Thyroid gland (tissue), 4 donors: Measurements from ENCODE around the gene ST6GALNAC4. TPM values are rescaled to one million over a fixed set of nuclear protein-coding genes. Genes with fewer than 3 reads are reported as not detected.
"Not testable (repeated sequence)": the region's sequence is repeated elsewhere in the genome, so short reads cannot be mapped to it uniquely, and the experiment has no call there.

Experiments
- DNase-seq, 2 donors: peaks; one replicate each; pipeline ENCODE4 v3.0.0-alpha.2; 2019
- H3K27ac ChIP-seq, 3 donors: fragments of 200-600 bp; sonication (generic); 1 replicate in 2 of 3; 2 replicates in 1 of 3; pipeline ENCODE4 v1.5.1; 2016 to 2019; ENCODE audit warnings: mild to moderate bottlenecking in 1 of 3, moderate library complexity in 1 of 3
- H3K27me3 ChIP-seq: fragments of 200-600 bp; sonication (generic); one replicate; pipeline ENCODE4 v1.5.1; 2019
- H3K36me3 ChIP-seq, 2 donors: fragments of 200-600 bp; sonication (generic); one replicate each; pipeline ENCODE4 v1.5.1; 2016 to 2019
- H3K4me1 ChIP-seq, 2 donors: fragments of 200-600 bp; sonication (generic); one replicate each; pipeline ENCODE4 v1.5.1; 2017 to 2019
- H3K4me3 ChIP-seq, 3 donors: fragments of 200-600 bp; sonication (generic); replicated peaks in 1 of 3; 1 replicate in 2 of 3; 2 replicates in 1 of 3; pipeline ENCODE4 v1.5.1; 2016; ENCODE audit warnings: mild to moderate bottlenecking in 1 of 3
- H3K9me3 ChIP-seq: fragments of 200-600 bp; sonication (generic); one replicate; pipeline ENCODE4 v1.5.1; 2017
- POLR2A ChIP-seq, 2 donors: fragments of 450-650 bp; IDR thresholded peaks; one replicate each; pipeline ENCODE4 v1.6.1; 2017; ENCODE audit warnings: antibody characterized with exemption in 2 of 2, mild to moderate bottlenecking in 2 of 2, moderate library complexity in 1 of 2
- WGBS, 2 donors: methylation state at CpG; one replicate each; pipeline ENCODE4 v1.1.5; 2017; 5-methylcytosine and 5-hydroxymethylcytosine counted together
- intact Hi-C: fragments of 100-400 bp; cut with DNase I; formaldehyde crosslinking; loops from one replicate; pipeline ENCODE4 v1.15.1; 2023
- total RNA-seq, 4 donors: library from RNA; depleted of rRNA; stranded (reverse); fragments of >200 nt; gene quantifications; one replicate each; pipeline ENCODE4 v1.2.3, GENCODE V29; 2016
- TF ChIP-seq, protein P1 (sequence below), 6 experiments: fragments of 200-600 bp in 3 of 6; fragments of 450-650 bp in 3 of 6; sonication (generic) in 3 of 6; IDR thresholded peaks; one replicate each; pipeline ENCODE4 v1.5.1; 2016 to 2019; ENCODE audit warnings: antibody characterized with exemption in 6 of 6, mild to moderate bottlenecking in 2 of 6, inconsistent platforms in 1 of 6, moderate library complexity in 1 of 6

ST6GALNAC4 gene
- total RNA-seq, 4 donors from 2014 or later: 8.9 to 27.4 (median 19.1) TPM

DNA sequence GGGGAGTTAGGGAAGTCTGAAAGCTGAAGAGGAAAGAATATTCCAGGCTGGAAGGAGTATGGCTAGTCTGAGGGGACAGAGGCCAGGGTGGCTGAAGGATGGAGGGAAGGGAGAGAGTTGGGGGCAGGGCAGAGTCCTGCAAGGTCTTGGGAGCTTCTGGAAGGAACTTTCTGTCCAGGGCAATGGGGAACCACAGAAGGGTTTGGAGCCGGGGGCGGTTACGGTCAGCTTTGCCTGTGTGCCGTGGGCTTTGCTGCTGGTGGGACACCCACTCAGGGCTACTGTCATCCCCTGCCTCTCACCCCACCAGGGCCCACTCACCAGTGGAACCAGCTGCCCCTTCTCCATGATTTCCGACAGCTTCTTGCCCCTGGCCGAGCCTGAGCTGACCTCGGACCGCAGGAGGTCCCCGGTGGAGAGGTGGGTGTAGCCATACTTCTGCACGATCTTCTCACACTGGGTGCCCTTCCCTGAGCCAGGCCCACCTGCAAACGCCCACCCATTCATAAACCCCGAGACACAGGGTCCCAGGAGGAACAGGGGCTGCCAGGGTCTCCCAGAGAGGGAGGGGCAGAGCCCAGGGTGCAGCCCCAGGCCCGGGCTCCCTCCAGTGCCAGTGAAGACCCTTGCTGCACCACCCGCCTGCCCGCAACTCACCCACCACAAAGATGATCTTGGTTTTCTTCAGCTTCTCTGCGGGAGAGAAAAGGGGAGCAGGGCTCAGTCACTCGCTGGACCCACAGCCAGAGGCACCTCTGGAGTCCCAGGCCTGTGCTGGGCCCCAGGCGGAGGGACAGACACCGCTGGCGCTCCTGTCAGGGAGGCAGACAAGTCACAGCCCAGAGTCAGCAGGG, 44.2 kb downstream of the ST6GALNAC4 start:
- intact Hi-C loops: loop anchor here (5.0 kb wide), 1 partner anchor 135 kb away; the partner anchor contains the start of gene TOR2A
- no peaks in the 10 kb centered on the region for H3K9me3 ChIP-seq
- no peaks in the 10 kb centered on the region for H3K27me3 ChIP-seq
- TF ChIP-seq POLR2A (IDR thresholded peaks at IDR 0.05): no peak
- TF ChIP-seq, protein P1, sequence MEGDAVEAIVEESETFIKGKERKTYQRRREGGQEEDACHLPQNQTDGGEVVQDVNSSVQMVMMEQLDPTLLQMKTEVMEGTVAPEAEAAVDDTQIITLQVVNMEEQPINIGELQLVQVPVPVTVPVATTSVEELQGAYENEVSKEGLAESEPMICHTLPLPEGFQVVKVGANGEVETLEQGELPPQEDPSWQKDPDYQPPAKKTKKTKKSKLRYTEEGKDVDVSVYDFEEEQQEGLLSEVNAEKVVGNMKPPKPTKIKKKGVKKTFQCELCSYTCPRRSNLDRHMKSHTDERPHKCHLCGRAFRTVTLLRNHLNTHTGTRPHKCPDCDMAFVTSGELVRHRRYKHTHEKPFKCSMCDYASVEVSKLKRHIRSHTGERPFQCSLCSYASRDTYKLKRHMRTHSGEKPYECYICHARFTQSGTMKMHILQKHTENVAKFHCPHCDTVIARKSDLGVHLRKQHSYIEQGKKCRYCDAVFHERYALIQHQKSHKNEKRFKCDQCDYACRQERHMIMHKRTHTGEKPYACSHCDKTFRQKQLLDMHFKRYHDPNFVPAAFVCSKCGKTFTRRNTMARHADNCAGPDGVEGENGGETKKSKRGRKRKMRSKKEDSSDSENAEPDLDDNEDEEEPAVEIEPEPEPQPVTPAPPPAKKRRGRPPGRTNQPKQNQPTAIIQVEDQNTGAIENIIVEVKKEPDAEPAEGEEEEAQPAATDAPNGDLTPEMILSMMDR (IDR thresholded peaks at IDR 0.05): no peak
- H3K4me3 ChIP-seq: no peak overlapping the region
- peaks cover 0 to 17% of the 10 kb centered on the region in 2 donors for H3K36me3 ChIP-seq
- peaks cover 36 to 39% of the 10 kb centered on the region in 2 donors for H3K4me1 ChIP-seq
- 93% methylated on average over 17 of the region's 20 CpGs for WGBS, 2 donors
- no peak for DNase-seq
- no peak overlapping the region for H3K27ac ChIP-seq

DNA sequence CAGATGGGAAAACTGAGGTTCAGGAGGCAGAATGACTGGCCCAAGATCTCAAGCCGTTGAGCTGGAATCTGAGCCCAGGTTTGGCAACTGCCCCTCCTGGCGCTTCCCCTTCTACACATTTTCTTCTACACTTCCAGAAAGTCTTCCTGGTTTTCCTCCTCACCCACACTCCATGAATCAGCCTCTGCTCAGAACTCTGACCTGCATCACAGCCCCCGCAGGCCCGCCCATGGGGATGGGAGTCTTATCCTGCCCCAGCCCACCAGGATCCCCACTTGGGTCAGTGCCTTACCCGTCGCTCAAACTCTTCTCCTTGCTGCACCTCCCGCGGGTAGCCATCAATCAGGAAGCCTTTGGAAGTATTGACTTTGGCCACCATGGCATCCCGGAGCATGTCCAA, 45.3 kb downstream of the ST6GALNAC4 start:
- intact Hi-C loops: loop anchor here (5.0 kb wide), 1 partner anchor 134 kb away; the partner anchor contains the start of gene TOR2A
- H3K27me3 ChIP-seq: no peaks in the 10 kb centered on the region
- no peak for TF ChIP-seq POLR2A (IDR thresholded peaks at IDR 0.05)
- TF ChIP-seq, protein P1 (IDR thresholded peaks at IDR 0.05): no peak
- H3K27ac ChIP-seq: no peak overlapping the region
- H3K9me3 ChIP-seq: no peaks in the 10 kb centered on the region
- 86 to 89% methylated on average over 9 of the region's 9 CpGs for WGBS, 2 donors
- no peak for DNase-seq
- H3K4me3 ChIP-seq: no peak overlapping the region
- H3K36me3 ChIP-seq: peaks cover 0 to 20% of the 10 kb centered on the region in 2 donors
- H3K4me1 ChIP-seq: peaks cover 32 to 33% of the 10 kb centered on the region in 2 donors

DNA sequence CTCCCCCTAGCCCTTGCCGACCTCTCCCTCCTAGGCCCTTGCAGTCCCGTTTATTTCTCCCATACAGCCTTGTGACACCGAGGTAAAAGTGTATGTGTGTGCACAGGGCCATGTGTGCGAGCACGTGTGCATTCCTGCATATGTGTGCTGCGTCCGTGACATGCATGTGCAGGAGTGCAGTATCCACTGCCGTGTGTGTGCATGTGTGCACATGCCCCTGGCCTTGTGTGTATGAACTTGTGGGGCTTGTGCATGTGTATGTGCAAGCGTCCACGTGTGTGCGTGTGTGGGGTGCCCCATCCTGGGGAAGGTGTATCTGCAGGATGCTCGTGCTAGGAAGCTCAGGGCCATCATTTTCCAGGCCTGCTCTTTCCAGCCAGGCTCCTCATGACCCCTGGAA, 46.0 kb downstream of the ST6GALNAC4 start:
- DNase-seq: no peak
- no peaks in the 10 kb centered on the region for H3K27me3 ChIP-seq
- no peak overlapping the region for H3K27ac ChIP-seq
- H3K4me3 ChIP-seq: no peak overlapping the region
- H3K9me3 ChIP-seq: no peaks in the 10 kb centered on the region
- H3K4me1 ChIP-seq: peaks cover 25 to 27% of the 10 kb centered on the region in 2 donors
- intact Hi-C loops: loop anchor here (5.0 kb wide), 1 partner anchor 134 kb away; the partner anchor contains the start of gene TOR2A
- peaks cover 0 to 20% of the 10 kb centered on the region in 2 donors for H3K36me3 ChIP-seq
- 86 to 89% methylated on average over 11 to 12 of the region's 12 CpGs for WGBS, 2 donors
- TF ChIP-seq, protein P1 (IDR thresholded peaks at IDR 0.05): no peak
- no peak for TF ChIP-seq POLR2A (IDR thresholded peaks at IDR 0.05)

DNA sequence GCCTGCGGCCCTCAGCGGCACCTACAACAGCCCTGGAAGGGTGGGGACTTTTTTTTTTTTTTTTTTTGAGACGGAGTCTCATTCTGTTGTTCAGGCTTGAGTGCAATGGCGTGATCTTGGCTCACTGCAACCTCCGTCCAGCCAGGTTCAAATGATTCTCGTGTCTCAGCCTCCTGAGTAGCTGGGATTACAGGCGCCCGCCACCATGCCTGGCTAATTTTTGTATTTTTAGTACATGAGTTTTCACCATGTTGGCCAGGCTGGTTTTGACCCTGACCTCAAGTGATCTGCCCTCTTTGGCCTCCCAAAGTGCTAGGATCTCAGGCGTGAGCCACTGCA, 46.7 kb downstream of the ST6GALNAC4 start:
- H3K4me1 ChIP-seq: peaks cover 22 to 24% of the 10 kb centered on the region in 2 donors
- H3K9me3 ChIP-seq, H3K4me3 ChIP-seq, H3K27me3 ChIP-seq, H3K27ac ChIP-seq, DNase-seq: not testable (repeated sequence)
- WGBS, 2 donors: 71 to 75% methylated on average over 9 of the region's 9 CpGs
- peaks cover 0 to 20% of the 10 kb centered on the region in 2 donors for H3K36me3 ChIP-seq
- TF ChIP-seq, protein P1 (IDR thresholded peaks at IDR 0.05): peak in 1 of 6 experiments; percentile 19
- intact Hi-C loops: loop anchor here (5.0 kb wide), 1 partner anchor 133 kb away; the partner anchor contains the start of gene TOR2A
